ENCODE results near the gene B4GALNT3. TPM values are rescaled to one million over a fixed set of nuclear protein-coding genes. Genes with fewer than 3 reads are reported as not detected.

B4GALNT3 gene
- total RNA-seq, 1 donor from 2014 or later = 11.7 TPM

DNA sequence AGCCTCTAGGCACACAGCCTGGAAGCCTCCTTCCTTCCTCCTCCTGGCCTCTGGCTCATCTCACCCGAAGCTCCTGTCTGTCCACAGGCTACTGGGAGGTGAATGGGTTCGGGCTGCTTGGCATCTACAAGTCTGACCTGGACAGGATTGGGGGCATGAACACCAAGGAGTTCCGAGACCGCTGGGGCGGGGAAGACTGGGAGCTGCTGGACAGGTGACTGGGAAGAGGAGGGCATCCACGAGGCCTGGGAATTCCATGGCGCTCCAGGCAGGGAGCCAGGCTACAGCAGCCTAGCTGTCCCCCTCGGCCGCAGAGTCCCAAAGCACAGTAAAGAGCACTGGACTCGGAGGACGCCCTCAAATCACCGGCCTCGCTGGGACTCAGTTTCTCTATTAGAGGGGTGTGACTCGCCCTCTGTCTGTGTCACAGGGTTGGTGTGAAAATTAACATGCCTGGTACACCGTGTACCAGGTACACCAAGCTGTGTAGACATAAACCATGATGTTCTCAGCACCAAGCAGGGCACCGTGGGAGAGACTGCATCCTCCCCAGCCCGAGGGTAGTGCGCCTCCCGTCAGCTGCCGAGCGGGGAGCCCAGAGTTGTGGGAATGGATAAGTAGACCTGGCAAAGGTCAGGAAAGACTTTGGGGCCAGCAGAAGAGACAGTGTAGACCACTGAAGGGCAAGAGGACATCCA, 99.6 kb downstream of the B4GALNT3 start:
- DNase-seq (ENCODE audit: low spot score) = no peak

DNA sequence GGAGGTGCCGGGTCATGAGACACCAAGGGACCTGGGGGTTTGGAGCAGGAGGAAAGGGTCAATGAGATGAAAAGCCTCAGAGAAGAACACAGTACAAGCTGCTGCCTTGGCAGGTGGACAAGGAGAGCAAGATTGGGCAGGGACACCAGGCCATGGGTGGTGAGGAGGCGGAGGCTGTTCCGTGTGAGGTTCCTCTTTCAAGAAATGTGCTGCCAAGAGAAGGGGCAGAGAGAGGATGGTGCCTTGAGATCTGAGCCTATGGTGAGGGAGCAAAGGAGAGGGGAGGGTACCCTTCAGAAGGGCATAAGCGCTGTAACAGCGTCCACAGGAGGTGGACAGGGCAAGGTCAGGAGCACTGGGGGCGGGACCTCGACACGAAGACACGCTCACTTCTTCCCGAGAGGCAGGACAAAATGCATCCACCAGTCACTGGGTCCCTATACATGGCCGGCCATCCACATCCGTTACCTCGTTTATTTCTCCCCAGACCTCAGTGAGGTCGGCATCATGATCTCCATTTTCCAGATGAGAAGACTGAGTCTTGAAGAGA, 100.2 kb downstream of the B4GALNT3 start:
- DNase-seq (ENCODE audit: low spot score) = no peak

GRCh38 chr12:560691-561390, 101.1 kb downstream of the B4GALNT3 start:
- no peak for DNase-seq (ENCODE audit: low spot score)

DNA sequence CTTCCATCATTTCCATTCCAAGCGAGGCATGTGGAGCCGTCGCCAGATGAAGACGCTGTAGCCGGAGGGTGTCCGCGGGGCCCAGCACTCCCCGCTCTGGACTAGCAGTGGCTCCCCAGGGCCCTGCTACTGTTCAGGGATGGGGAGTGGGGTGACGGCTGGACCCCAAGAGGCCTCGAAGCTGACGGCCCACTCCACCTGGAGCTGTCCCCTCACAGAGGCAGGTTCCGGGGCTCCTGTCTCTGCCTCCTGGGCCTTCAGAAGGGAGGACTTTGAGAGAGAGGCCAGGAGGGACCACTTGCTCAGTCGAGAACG, 101.6 kb downstream of the B4GALNT3 start:
- no peak for DNase-seq (ENCODE audit: low spot score)

DNA sequence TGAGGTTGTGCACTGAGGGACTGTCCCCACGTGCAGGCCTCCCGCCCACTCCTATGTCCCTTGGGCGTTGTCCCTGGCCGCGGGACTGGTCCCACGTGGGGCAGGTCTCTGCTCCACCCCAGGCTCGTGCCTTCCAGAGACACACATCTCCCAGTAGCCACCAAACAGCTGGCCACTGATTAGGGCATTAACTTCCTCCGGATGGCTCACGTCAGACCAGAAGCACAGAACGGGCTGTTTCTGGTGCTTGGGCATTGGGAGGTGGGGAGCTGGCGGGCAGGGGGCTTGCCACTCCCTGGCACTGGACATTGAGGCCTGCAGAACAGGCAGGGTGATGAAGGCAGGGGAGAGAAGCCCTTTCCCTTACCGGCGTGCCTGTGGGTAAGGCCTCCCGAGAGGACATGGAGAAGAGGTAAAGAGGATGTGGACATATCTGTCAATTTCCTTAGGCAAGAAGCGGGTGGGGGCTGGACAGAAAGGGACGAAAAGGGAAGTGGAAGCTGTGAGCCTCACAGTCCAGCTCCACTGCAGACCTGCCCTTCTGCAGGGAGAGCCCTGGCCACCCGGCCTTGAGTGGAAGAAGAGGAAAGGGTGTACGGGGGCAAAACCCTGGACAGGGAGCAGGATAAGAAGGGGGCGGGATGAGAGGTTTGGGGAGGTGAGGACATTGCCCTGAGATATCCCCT, 102.3 kb downstream of the B4GALNT3 start:
- DNase-seq (ENCODE audit: low spot score) = no peak

DNA sequence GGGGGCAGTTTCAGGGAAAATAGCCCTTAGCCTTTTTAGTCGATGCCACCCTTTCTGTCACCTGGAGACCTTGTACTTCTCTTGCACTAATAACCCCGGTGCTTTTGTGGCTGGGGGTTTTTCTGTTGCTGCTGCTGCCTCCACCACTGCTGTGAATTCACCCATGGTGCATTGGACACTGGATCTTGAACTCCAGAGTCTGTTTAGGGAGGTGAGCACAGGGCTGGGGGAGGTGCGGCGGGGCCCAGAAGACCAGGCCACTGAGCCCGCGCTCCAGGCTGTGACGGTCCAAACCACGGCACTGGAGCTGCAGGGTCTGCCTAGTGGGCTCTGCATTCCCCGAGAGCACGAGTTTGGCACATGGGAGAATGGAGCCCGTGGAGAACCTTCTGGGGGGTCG, 102.9 kb downstream of the B4GALNT3 start:
- no peak for DNase-seq (ENCODE audit: low spot score)

GRCh38 chr12:563250-563781, 103.6 kb downstream of the B4GALNT3 start:
- DNase-seq (ENCODE audit: low spot score) = no peak

- DNase-seq (ENCODE audit: low spot score) = no peak
Observed at GRCh38 chr12:563787-564298, 104.1 kb downstream of the B4GALNT3 start.

DNA sequence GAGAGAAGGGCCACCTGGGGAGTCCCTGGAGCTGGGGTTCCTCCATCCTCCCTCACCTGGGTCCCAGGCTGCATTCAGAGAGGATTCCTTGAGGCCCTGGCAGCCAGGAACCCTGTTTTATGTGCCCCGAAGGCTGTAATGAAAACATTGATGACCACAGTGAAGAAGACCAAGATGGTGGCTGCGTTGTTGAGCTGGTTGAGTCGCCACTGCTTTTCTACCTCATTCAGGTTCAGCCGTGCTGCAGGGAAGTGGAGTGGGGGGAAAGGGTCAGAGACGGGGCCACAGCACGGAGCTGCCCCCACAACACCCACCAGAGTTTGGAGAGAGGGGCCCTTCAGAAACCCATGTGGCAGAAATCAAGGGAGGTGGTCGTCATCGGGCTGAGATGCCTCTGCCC, 105.4 kb downstream of the B4GALNT3 start:
- DNase-seq (ENCODE audit: low spot score) = no peak

- DNase-seq (ENCODE audit: low spot score) = no peak
Observed at GRCh38 chr12:565589-566105, 105.9 kb downstream of the B4GALNT3 start.

- no peak for DNase-seq (ENCODE audit: low spot score)
Observed at GRCh38 chr12:568486-568885, 108.7 kb downstream of the B4GALNT3 start.

DNA sequence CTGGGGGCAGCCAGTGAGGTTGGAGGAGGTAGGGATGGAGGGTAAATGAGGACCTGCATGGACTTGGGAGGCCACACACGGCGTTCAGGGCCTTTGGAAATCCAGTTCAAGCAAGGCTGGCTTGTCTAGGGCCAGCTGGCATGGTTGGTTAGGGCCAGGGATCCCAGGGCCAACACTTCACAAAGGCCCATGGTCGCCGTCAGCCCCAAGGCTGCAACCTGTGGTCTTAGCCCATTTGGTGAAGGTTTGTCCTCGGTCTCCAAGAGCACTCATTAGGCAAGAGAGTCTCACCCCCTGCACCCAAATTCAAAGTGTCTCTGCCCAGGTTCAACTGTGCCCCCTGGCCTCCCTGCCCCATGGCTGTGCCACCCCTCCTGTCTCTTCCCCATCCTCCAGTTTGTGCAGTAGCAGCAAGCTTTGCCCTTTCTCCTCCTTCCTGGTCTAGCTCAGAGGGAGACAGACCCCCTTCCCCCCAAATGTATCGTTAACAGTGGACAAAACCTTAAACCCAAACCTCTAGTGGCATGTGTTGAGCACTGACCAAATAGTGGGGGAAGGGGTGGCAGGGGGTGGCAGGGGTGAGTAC, 109.4 kb downstream of the B4GALNT3 start:
- DNase-seq (ENCODE audit: low spot score) = no peak

- DNase-seq (ENCODE audit: low spot score) = peak; percentile 91
Observed at GRCh38 chr12:569803-570434, 110.2 kb downstream of the B4GALNT3 start.

DNA sequence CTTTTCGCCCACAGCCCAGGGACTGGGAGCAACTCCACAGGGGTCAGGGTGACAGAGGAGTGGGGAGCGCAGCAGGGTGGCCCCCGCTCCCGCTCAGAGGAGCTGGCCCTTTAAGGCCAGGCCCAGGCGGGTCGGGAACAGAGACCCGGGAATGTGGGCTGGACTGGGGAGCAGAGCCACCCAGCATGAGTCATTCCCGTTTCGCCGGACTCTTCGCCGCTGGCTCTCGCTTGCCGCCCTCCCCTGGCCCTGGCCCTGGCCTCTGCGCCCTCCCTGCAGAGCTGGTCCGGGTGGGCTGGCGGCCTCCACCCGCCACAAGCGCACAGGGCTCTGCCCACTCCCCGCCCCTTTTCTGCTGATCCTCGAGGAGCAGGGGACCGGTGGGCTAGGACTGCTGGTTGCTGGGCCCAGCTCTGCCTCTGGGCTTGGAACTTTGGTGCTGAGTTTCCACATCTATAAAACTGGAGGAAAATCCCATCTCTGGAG, 110.7 kb downstream of the B4GALNT3 start:
- DNase-seq (ENCODE audit: low spot score) = peak; percentile 79

- DNase-seq (ENCODE audit: low spot score) = peak; percentile 86
Observed at GRCh38 chr12:570921-571794, 111.4 kb downstream of the B4GALNT3 start.

GRCh38 chr12:571795-572531, 112.2 kb downstream of the B4GALNT3 start:
- DNase-seq (ENCODE audit: low spot score) = no peak

DNA sequence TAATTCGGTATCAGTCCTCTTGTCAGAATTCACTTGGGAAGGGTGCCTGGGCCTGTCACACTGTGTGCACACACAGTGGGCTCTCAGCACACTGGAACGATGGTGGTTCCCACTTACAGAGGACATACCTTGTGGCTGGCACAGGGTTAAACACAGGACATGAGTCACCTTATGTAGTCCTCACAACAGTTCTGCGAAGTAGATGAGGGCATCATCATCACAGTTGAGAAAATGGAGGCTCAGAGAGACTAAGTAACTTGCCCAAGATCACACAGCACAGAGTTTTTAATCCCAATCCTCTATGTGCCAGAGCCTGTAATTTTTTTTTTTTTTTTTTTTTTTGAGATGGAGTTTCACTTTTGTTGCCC, 112.8 kb downstream of the B4GALNT3 start:
- no peak for DNase-seq (ENCODE audit: low spot score)

GRCh38 chr12:573232-573631, 113.5 kb downstream of the B4GALNT3 start:
- no peak for DNase-seq (ENCODE audit: low spot score)

DNA sequence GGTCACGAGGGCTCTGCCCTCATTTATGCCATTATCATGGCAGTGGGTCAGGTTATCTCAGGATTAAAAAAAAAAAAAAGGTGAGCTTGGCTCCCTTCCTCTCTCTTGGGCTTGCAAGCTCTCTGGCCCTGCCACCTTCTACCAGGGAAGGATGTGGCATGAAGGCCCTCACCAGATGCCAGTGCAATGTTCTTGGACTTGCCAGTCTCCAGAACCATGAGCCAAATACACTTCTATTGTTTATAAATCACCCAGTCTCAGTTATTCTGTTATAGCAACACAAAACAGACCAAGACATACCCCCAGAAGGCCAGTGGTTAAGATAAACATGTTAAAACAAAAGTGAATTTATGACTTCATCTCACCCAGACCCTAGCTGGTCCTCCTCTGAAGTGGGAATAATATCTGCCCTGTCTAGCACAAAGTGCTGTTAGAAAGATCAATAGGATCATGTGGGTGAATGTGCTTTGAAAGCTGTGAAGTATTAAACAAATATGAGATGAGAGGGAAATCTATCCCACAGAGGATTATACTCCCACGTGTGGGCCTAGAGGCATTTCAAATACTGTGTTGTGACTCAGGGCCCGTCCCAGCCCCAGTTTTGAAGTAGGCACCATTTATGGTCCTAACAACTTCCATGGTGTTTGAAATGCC, 114.9 kb downstream of the B4GALNT3 start:
- no peak for DNase-seq (ENCODE audit: low spot score)
